RWPE1 (cell line): Measurements from ENCODE around the gene DLGAP1.

Source experiments
- CTCF ChIA-PET: fragments of 350-600 bp; sonication (Branson Sonifier 250); formaldehyde crosslinking; extraction: SDS; loops from one replicate; lab custom pipeline; 2021; lab: Yijun Ruan, JAX
- POLR2A ChIA-PET: fragments of 400-600 bp; formaldehyde crosslinking; extraction: SDS; loops from one replicate; lab custom pipeline; 2020; ENCODE audit warnings: antibody characterized with exemption; ENCODE audit not compliant: low non-redundant PET; lab: Yijun Ruan, JAX
- DNase-seq: peaks from one replicate; pipeline ENCODE4 v3.0.0; 2012; ENCODE audit warnings: low spot score
- H3K27ac ChIP-seq: fragments of 450-650 bp; 2 replicates; pipeline ENCODE4 v1.5.1; 2017
- TF ChIP-seq, protein P1 (sequence below): fragments of 450-650 bp; conservative IDR thresholded peaks from 2 replicates; pipeline ENCODE4 v1.5.1; 2017; ENCODE audit warnings: low read depth, mild to moderate bottlenecking

The DLGAP1 gene

DNA sequence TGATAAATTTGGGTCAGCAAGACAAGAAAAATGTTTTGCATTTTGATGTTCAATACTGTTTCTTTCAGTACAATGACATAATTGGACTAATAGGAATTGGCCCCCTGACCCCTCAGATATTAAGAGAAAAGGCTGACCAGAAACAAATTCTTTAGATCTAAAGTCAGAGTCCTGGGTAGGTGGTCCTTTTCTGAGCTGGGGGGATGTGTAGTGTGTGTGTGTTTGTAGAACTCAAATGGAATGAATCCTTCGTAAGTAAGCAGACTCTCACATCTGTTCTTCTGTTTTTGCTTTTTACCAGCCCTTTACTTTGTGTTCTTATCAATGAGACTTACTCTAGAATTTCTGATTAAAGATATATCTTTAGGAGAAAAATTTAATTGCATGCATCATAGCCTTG is 677.4 kb downstream of the DLGAP1 start:
- TF ChIP-seq, protein P1, sequence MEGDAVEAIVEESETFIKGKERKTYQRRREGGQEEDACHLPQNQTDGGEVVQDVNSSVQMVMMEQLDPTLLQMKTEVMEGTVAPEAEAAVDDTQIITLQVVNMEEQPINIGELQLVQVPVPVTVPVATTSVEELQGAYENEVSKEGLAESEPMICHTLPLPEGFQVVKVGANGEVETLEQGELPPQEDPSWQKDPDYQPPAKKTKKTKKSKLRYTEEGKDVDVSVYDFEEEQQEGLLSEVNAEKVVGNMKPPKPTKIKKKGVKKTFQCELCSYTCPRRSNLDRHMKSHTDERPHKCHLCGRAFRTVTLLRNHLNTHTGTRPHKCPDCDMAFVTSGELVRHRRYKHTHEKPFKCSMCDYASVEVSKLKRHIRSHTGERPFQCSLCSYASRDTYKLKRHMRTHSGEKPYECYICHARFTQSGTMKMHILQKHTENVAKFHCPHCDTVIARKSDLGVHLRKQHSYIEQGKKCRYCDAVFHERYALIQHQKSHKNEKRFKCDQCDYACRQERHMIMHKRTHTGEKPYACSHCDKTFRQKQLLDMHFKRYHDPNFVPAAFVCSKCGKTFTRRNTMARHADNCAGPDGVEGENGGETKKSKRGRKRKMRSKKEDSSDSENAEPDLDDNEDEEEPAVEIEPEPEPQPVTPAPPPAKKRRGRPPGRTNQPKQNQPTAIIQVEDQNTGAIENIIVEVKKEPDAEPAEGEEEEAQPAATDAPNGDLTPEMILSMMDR: no peak
- H3K27ac ChIP-seq: no peak overlapping the region
- ChIA-PET POLR2A (no interaction called here), CTCF (interaction anchor here (1.0 kb wide), 1 partner anchor 217 kb away, joined by 3 read pairs; no protein-coding TSS in a partner anchor)
- DNase-seq: no peak

DNA sequence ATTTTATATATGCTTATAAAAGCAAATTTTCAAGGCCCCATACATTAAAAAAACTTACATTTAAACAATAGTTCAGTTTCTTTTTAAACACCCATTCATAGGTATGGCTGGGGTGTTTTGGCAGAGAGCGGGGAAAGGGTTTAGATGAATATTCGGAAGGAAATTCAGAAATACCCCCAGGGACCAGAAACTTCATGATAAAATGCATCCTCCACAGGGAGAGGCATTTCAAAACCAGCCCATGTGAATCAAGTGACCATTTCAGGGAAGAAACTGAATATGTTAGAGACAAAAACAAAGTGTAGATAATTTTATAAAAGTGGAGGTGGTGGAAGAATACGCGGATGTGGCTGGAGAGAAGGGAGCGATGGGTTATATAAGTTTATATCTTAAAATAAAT is 678.0 kb downstream of the DLGAP1 start:
- TF ChIP-seq, protein P1: no peak
- no peak for DNase-seq
- H3K27ac ChIP-seq: no peak overlapping the region
- ChIA-PET POLR2A (no interaction called here), CTCF (interaction anchor here (1.0 kb wide), 1 partner anchor 218 kb away, joined by 3 read pairs; no protein-coding TSS in a partner anchor)

DNA sequence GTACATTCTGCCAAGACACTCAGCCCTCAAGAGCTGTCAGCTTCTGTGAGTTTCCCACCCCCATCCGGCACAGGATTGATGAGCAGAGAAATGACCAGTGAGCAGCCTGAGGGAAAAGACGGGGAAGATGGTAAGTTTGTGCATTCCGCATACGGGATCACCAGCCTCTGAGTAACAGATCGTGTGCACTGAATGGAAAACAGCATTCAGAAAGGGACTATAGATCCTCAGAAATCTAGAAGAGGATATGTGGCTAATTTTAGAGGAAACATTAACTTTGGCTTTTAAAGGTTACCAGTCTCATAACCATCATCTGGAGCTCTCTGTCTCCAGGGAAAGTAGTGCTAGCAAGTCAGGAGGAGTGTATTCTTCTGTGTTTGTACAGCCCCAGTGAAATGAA is 679.1 kb downstream of the DLGAP1 start:
- TF ChIP-seq, protein P1: no peak
- H3K27ac ChIP-seq: no peak overlapping the region
- no peak for DNase-seq
- ChIA-PET POLR2A (no interaction called here), CTCF (interaction anchor here (0.7 kb wide), 1 partner anchor 404 kb away, joined by 3 read pairs; no protein-coding TSS in a partner anchor)

DNA sequence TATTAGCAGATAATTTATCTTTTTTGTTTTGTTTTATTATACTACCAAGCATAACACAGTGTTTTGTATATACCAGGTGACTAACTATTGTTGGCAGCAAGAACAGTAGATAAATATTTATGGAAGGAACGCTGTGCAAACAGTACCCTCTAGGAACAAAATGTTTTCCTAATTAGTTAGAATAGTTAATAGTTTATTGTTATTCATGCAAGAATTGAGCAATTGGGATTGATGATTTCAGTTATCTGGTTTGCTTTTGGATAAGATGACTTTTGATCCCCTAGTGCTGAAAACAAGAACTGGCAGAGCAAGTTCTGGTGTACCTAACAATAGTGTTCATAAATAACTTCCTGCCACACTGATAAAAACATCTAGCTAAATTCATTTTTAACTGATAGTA is 681.8 kb downstream of the DLGAP1 start:
- CTCF ChIA-PET: no interaction called here
- no peak for DNase-seq
- TF ChIP-seq, protein P1: no peak
- POLR2A ChIA-PET: no interaction called here
- no peak overlapping the region for H3K27ac ChIP-seq

DNA sequence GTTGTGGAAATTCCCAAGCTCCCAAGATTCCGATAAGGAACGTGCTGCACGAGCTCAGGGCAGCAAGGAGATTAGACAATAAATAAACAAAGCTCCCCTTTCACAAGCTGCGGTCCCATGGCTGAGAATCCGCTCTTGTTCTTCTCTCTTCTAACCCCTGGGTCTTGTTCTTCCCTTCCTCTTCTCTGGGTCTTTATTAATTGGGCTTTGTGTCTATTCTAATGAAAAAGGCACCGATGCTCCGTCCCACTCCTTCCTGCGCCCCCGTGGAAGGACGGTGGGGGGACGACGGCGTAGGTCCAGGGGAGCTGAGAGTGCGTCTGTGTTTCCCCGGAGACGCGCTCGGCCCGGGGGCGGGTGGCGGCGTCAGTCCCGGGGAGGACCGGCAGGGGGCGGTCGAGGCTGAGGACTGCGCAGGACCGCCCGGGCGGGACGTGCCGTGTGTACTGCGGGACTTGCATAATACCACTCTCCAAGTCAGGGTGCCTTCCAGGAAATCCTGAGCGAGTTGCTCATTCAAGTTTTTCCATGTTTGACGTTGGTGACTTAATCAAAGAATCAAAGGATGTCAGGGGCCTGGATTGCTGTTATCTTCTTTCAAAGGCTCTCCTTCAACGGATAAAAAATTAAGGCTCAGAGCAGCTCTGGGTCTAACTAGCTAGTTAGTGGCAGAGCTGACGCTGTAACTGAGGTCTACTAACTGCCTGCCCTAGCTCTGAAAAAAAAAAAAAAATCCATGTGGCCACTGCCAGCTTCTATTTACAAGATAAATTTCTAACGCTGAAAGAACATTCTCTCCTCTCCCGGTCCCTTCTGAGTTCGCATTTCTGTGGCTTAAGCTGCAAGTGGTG is 683.8 kb downstream of the DLGAP1 start:
- peak; percentile 91 for DNase-seq
- CTCF ChIA-PET: interaction anchor here (0.5 to 2.6 kb wide), 25 partner anchors 9 to 489 kb away, joined by 3 to 22 read pairs (median 4); no protein-coding TSS in a partner anchor
- peak overlapping the region; percentile 31; the same call in 1 of the 2 replicates for H3K27ac ChIP-seq
- POLR2A ChIA-PET: no interaction called here
- TF ChIP-seq, protein P1: peak; percentile 96

DNA sequence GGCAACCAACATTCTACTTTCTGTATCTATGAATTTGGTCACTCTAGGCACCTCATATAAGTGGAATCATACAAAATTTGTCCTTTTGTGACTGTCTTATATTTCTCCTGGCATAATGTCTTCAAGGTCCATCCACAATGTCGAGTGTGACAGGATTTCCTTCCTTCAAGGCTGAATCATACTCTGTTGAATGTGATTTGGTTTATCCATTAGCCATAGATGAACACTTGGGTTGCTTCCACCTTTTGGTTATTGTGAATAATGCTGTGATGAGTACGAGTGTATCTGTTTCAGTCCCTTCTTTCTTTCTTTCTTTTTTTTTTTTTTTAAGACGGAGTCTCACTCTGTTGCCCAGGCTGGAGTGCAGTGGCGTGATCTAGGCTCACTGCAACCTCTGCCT is 693.8 kb downstream of the DLGAP1 start:
- no peak for DNase-seq
- CTCF ChIA-PET: no interaction called here
- TF ChIP-seq, protein P1: no peak
- POLR2A ChIA-PET: no interaction called here
- H3K27ac ChIP-seq: no peak overlapping the region
